HG02943 (cell line): ENCODE results near the gene CDC42BPA.
"Not testable (repeated sequence)": the region's sequence is repeated elsewhere in the genome, so short reads cannot be mapped to it uniquely, and the experiment has no call there.

ENCODE experiments used
- ATAC-seq: cut with Tn5 transposase; IDR thresholded peaks from one replicate; pipeline ENCODE4 v1.9.1; 2021; ENCODE audit warnings: mild to moderate bottlenecking, low read depth, moderate library complexity; ENCODE audit not compliant: unreplicated experiment

CDC42BPA gene

GRCh38 chr1:227312361-227313025 is 5.8 kb downstream of the CDC42BPA start:
- no peak for ATAC-seq

- no peak for ATAC-seq
These were observed 6.8 kb downstream of the CDC42BPA start for GRCh38 chr1:227311389-227312001.

GRCh38 chr1:227308367-227309336 is 9.6 kb downstream of the CDC42BPA start:
- no peak for ATAC-seq

GRCh38 chr1:227306689-227307088 is 11.6 kb downstream of the CDC42BPA start:
- ATAC-seq, result no peak

GRCh38 chr1:227305894-227306626 is 12.2 kb downstream of the CDC42BPA start:
- no peak for ATAC-seq

- no peak for ATAC-seq
These were observed 13.6 kb downstream of the CDC42BPA start for GRCh38 chr1:227304665-227305064.

GRCh38 chr1:227303662-227304061 is 14.6 kb downstream of the CDC42BPA start:
- no peak for ATAC-seq

- ATAC-seq, result no peak
These were observed 17.6 kb downstream of the CDC42BPA start for GRCh38 chr1:227300682-227301081.

GRCh38 chr1:227299688-227300087 is 18.6 kb downstream of the CDC42BPA start:
- no peak for ATAC-seq

GRCh38 chr1:227299241-227299627 is 19.1 kb downstream of the CDC42BPA start:
- no peak for ATAC-seq

GRCh38 chr1:227298512-227299240 is 19.6 kb downstream of the CDC42BPA start:
- ATAC-seq, result no peak

- ATAC-seq, result no peak
These were observed 21.1 kb downstream of the CDC42BPA start for GRCh38 chr1:227297073-227297793.

GRCh38 chr1:227295609-227296008 is 22.7 kb downstream of the CDC42BPA start:
- no peak for ATAC-seq

GRCh38 chr1:227285745-227286144 is 32.5 kb downstream of the CDC42BPA start:
- ATAC-seq, result no peak

- ATAC-seq, result no peak
These were observed 36.9 kb downstream of the CDC42BPA start for GRCh38 chr1:227281371-227281770.

- no peak for ATAC-seq
These were observed 37.5 kb downstream of the CDC42BPA start for GRCh38 chr1:227280836-227281235.

GRCh38 chr1:227276156-227276693 is 42.1 kb downstream of the CDC42BPA start:
- ATAC-seq, result not testable (repeated sequence)

- no peak for ATAC-seq
These were observed 44.7 kb downstream of the CDC42BPA start for GRCh38 chr1:227273557-227273956.

GRCh38 chr1:227272428-227272827 is 45.9 kb downstream of the CDC42BPA start:
- no peak for ATAC-seq
